ENCODE measurements around the gene SLC16A12. TPM values are rescaled to one million over a fixed set of nuclear protein-coding genes. Genes with fewer than 3 reads are reported as not detected.

The SLC16A12 gene
- total and polyA plus RNA-seq, 2 of the 8 experiments (the other 6 are each of a cell fraction or from before 2014, with no cell fraction given): 1.6 to 1.9 TPM

GRCh38 chr10:89503652-89504370 lies 31.6 kb downstream of the SLC16A12 start:
- FAIRE-seq: no peak
- Histone ChIP-seq H3K18ac (ENCODE audit: extremely low read depth, low read length) (no peak overlapping the region), H4K20me1 (replicated peaks in 1 of 2; ENCODE audit: control insufficient read depth in 1 of 2, insufficient read depth in 2 of 2, low read length in 2 of 2) (no peaks in the 10 kb centered on the region), H2BK20ac (ENCODE audit: low read length) (no peak overlapping the region), H2AFZ (ENCODE audit: low read length) (no peak overlapping the region), H4K5ac (ENCODE audit: insufficient read length, low read depth, low read length) (no peak overlapping the region), H3K4me1 (replicated peaks in 1 of 4; ENCODE audit: control insufficient read depth in 3 of 4, insufficient read depth in 4 of 4, low read length in 3 of 4) (no peaks in the 10 kb centered on the region), H3K9me3 (ENCODE audit: insufficient read depth in 2 of 2, low read depth in 1 of 2, low read length in 1 of 2) (no peaks in the 10 kb centered on the region), H3K23ac (ENCODE audit: insufficient read length) (no peak overlapping the region), H3K23me2 (ENCODE audit: low read depth, low read length) (no peaks in the 10 kb centered on the region), H4K91ac (replicated peaks; ENCODE audit: insufficient read length, low read length) (no peak overlapping the region), H3K79me1 (ENCODE audit: low read depth, low read length) (no peaks in the 10 kb centered on the region), H3K4me2 (ENCODE audit: insufficient read depth in 1 of 2, low read depth in 2 of 2, low read length in 2 of 2) (no peak overlapping the region), H3K14ac (ENCODE audit: insufficient read length) (no peak overlapping the region), H3K27ac (ENCODE audit: low read depth, low read length) (no peak overlapping the region), H3K9ac (replicated peaks in 1 of 4; ENCODE audit: extremely low read depth in 1 of 4, low read depth in 3 of 4, low read length in 3 of 4) (no peak overlapping the region), H2BK5ac (ENCODE audit: low read depth, low read length) (no peak overlapping the region), H2AK5ac (ENCODE audit: low read depth, low read length) (no peak overlapping the region), H3K4ac (replicated peaks; ENCODE audit: insufficient read length, low read depth, low read length) (no peak overlapping the region), H3K27me3 (replicated peaks in 1 of 4; ENCODE audit: control insufficient read depth in 3 of 4, extremely low read depth in 1 of 4, insufficient read depth in 3 of 4, low read length in 3 of 4) (no peaks in the 10 kb centered on the region), H3K36me3 (ENCODE audit: control insufficient read depth in 2 of 4, insufficient read depth in 4 of 4, low read length in 3 of 4) (no peaks in the 10 kb centered on the region), H3K56ac (replicated peaks; ENCODE audit: insufficient read length, low read depth, low read length) (no peak overlapping the region), H2BK15ac (ENCODE audit: low read length) (no peak overlapping the region), H2BK120ac (replicated peaks; ENCODE audit: low read depth, low read length) (no peak overlapping the region), H3K4me3 (ENCODE audit: extremely low read depth in 1 of 4, insufficient read depth in 2 of 4, low read depth in 3 of 4, low read length in 4 of 4) (no peak overlapping the region), H3K79me2 (ENCODE audit: control insufficient read depth in 1 of 2, insufficient read depth in 2 of 2, low read length in 2 of 2) (no peaks in the 10 kb centered on the region), H2BK12ac (ENCODE audit: low read depth, low read length) (no peak overlapping the region), H4K8ac (ENCODE audit: extremely low read depth, insufficient read depth, low read length) (no peak overlapping the region)
- POLR2A ChIA-PET (ENCODE audit: partially characterized antibody): no interaction called here
- no peak for TF ChIP-seq HDAC6 (IDR thresholded peaks at IDR 0.05; ENCODE audit: low read depth, low read length)
- TF ChIP-seq CHD1 (IDR thresholded peaks at IDR 0.05; ENCODE audit: low read depth, low read length): no peak
- TF ChIP-seq BRCA1 (IDR thresholded peaks at IDR 0.05; ENCODE audit: low read depth, low read length): no peak
- TF ChIP-seq RNF2 (IDR thresholded peaks at IDR 0.05; ENCODE audit: borderline replicate concordance, low read depth, low read length, missing control alignments, poor library complexity, severe bottlenecking): no peak
- no peak for TF ChIP-seq USF2 (IDR thresholded peaks at IDR 0.05; ENCODE audit: low read length)
- TF ChIP-seq RXRA (IDR thresholded peaks at IDR 0.05; ENCODE audit: insufficient read depth, low read depth, low read length): no peak
- WGBS, 2 experiments (ENCODE audit: extremely low coverage in 1 of 2, insufficient coverage in 1 of 2, insufficient read length in 1 of 2, insufficient replicate concordance in 2 of 2, low coverage in 1 of 2, low lambda C conversion rate in 2 of 2, missing lambda C conversion rate in 1 of 2): 84% methylated on average over 4 of the region's 4 CpGs; no CpG with 5 or more reads in 1 of the 2 experiments
- DNase-seq (ENCODE audit: low read depth in 1 of 2, low spot score in 2 of 2): no peak
- CTCF ChIA-PET (ENCODE audit: partially characterized antibody): interaction anchor here (0.8 kb wide), 1 partner anchor 18 kb away, joined by 3 read pairs; no protein-coding TSS in a partner anchor

Data from H1 (cell line).